ENCODE measurements around the gene MICAL1.

Gene MICAL1

DNA sequence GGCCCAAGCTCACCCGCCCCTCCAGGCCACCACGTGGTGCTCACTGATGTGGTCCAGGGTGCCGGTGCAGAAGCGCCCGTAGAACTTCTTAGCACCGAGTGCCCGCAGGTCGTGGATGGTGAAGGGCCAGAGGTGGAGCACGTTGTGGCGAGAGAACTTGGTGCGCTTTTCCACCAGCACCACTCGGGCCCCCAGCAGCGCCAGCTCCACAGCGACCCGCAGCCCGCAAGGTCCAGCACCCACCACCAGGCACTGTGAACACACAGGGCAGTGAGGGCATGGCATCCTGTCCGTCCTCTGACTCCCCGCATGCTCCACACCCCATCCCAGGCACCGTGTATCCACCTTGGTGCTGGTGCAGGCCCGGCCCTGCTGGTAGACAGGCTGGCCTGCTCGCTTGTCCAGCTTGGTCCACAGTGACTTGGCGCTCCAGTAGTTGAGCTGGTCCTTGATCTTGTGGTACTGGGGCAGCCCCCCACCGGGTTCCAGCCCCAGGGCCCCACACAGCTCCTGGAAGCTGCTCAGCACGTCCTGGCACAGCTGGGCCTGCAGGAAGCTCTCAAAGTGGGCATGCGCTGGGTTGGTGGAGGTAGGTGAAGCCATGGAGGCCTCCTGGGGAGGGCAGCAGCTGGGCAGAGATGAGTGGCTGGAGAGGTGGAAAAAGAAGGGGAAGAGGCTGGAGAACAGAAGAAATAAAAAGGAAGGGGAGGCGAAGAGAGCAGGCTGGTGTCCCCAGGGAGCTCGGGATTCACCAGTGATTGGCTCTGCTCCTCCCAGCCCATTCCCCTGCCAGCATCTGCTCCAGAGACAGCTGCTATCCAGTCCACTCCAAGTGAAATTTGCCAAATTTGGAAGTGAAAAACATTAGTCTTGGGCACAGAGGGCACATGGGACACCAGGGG lies 1.7 kb downstream of the MICAL1 start:
- peak; percentile 67 for DNase-seq

DNA sequence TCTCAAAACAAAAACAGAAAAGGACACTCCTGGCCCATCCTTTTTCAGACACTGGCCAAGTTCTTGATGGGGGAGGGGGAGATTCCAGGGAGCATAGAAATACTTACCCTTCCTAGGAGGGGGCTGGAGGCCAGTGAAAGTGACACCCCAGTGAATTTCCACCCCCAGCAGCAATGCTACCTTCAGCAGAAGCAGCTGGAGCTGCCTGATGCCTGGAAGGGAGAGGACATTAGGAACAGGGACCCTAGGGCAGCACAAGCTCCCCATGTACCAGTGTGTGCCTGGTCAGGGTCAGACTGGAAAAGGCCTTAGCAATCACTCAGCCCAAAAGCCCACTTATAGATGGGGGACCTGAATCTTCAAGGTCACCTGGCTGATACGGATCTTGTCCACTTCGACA lies 2.4 kb downstream of the MICAL1 start:
- no peak for DNase-seq

GRCh38 chr6:109452181-109452580 lies 3.4 kb downstream of the MICAL1 start:
- DNase-seq, result no peak

- no peak for DNase-seq
Observed at GRCh38 chr6:109451376-109451775, 4.2 kb downstream of the MICAL1 start.

- no peak for DNase-seq
Observed at GRCh38 chr6:109450801-109451200, 4.8 kb downstream of the MICAL1 start.

DNA sequence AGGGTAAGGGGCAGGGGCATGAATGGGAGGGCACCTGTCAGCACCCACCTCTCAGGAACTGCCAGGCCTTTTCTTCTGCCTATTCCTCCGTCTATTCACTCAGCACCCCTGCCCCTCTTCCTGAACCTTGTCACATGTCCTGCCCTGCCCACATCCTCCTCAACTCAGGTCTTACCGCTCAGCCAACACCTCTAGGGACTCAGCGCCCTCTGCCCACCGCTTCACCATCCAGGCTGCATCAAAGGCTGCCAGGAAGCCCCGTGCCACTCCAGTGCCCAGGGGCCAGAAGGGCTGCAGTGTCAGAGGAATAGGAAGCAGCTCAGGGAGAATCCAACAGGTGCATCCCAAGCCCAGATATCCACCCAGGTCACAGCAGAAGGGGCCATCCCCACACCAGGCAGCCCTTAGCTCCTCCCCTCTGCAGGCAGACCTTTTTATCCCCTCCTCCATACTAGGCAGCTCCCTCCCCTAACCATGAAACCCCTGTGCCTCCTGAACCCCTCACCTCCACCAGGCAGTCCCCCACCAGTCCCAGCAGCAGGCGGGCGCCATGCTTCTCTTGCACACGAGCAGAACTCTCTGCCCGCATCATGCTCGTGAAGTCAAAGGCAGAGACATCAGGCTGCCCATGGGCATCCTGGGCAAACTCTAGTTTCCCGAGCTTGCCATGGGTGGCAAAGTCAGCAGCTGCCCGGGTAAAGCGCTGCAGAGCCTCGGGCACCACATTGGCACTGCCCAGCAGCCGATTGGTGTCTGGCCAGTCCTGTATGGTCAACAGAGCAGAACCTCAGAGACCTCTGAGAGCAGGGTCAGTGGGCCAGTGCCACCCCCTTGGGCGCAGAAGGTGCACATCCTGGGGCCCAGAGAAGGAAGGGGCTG lies 5.5 kb downstream of the MICAL1 start:
- DNase-seq, result no peak

DNA sequence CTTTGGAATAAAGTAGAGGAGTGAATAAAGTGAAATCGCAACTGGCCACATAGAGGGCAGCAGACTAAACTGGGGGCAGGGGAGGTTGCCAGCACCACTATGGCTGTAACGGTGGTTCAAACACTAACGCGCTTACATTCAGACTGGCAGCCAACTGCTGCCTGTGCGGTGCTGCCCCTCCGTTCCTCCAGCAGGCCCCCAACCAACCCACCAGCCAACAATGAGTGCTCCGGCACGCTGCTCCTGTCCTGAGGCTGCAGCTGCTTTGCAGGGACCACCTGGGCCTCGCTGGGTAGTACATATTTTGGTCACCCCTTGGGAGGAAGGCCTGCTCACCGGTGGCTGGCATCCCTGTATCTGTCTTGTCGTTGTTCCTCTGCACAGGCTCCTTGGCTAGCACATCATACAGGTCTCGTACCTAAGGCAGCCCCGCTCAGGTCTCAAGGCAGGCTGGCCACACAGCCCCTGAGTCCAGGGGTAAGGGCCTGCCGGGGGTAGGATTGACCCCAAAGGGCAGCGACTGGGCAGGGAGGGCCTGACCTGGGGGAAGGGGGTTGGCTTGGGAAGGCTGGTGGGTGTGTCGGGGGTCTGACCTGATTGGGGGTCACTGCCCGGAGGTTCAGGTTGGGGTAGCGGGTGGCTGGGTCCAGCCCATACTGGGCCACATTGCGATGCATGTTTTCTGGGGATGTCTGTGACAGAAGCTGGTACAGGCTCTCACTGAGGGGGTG lies 6.3 kb downstream of the MICAL1 start:
- DNase-seq, result no peak

- DNase-seq, result no peak
Observed at GRCh38 chr6:109448615-109449014, 7.0 kb downstream of the MICAL1 start.

DNA sequence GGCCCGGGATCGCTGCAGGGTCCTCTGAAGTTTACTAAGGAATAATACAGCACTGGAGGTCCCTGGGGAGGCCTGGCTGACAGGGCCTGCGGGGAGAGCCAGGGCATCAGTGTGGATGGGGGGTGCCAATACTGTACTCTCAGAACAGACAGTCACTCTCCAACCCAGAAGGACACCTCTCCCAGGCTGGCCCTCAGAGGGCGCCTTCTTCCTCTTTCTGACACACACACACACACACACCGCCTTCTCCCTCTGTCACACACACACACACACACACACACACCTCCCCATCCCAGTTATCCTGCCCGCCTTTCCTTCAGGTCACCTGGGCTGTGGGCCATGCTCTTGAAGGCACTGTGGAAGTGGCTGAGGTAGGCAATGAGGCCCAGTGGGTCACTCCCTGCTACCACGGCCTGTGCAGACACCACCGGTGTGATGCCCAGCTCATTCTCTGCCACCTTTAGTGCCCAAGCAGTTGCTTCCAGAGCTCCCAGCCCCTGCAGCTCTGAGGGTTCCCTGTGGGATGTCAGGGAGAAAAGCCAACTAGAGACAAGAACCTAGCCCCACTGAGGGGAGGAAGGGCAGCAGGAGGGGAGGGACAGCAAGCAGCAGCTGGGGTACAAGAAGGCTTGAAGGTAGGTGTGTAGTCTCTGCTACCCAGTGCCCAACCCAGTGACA lies 7.6 kb downstream of the MICAL1 start:
- peak; percentile 17 for DNase-seq

DNA sequence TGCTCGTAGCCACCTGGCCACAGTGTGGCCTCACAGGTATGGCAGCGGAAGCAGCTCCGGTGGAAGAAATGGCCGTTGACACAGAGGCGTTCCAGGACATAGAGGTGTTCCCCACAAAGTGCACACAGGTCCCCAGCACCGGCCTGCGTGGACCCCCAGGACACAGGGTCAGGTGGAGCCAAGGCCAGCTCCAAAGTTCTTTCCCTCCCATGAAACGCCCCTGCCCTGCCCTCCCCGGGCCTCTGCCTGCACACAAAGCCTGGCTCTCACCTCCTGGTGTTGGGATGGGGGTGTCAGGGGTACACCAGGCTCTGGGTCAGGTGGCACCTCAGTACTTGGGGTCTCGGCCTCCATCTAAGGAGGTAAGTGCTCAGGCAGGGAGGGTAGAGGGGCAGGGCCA lies 8.5 kb downstream of the MICAL1 start:
- DNase-seq, result no peak

DNA sequence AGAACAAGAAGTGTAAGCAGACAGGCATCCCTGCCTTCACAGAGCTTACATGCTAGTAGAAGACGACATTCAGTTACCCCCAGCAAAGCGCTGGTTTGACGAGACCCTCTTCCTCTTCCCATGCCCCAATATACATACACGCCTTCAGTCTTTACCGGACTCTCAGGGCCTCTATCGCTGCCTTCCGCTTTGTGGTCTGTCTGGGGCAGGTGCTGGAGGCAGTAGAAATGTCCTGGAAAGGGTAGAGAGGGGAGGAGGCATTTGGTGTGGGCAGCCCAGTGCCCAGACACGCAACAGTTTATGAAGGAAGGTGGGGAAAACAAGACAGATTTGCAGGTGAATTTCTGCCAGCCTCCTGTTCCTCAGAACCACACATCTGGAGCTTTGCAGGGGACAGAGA lies 9.0 kb downstream of the MICAL1 start:
- DNase-seq, result no peak

- DNase-seq, result no peak
Observed at GRCh38 chr6:109446072-109446471, 9.5 kb downstream of the MICAL1 start.

- DNase-seq, result no peak
Observed at GRCh38 chr6:109445382-109445781, 10.2 kb downstream of the MICAL1 start.

DNA sequence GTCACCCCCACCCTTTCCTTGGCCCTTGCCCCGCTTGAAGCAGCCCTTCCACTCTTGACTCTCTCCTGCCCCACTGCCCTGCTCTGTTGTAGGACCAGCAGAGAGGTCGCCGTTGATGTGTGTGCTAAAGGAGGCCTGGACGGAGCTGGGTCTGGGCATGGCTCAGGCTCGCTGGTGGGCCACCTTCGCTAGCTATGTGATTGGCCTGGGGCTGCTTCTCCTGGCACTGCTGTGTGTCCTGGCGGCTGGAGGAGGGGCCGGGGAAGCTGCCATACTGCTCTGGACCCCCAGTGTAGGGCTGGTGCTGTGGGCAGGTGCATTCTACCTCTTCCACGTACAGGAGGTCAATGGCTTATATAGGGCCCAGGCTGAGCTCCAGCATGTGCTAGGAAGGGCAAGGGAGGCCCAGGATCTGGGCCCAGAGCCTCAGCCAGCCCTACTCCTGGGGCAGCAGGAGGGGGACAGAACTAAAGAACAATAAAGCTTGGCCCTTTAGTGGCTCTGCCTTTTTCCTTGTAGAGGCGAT lies 12.1 kb downstream of the MICAL1 start:
- DNase-seq, result no peak

- no peak for DNase-seq
Observed at GRCh38 chr6:109442393-109442924, 13.1 kb downstream of the MICAL1 start.

DNA sequence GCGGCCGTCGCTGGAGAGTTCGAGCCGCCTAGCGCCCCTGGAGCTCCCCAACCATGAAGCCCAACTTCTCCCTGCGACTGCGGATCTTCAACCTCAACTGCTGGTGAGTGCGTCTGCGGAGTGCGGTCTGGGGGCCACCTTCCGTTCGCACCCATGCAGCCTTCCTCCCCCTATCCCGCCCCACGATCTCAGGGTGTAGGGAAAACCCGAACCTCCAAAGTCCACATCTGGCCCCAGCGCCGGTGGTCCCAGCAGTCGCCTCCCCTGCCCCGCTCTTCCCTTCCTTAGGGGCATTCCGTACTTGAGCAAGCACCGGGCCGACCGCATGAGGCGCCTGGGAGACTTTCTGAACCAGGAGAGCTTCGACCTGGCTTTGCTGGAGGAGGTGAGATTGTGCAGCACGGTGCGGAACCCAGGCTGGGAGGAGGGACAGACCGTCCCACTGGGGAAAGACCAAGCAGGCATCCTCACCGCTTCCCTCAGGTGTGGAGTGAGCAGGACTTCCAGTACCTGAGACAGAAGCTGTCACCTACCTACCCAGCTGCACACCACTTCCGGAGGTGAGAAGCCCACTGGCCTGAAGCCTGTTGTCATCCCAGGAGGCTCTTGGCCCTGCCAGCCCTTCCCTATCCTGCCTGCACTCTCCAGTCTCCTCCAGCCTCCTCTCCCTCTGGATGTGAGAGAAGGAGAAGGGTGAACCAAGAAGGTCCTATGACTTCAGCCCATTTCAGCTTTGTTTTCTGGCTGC lies 14.3 kb downstream of the MICAL1 start:
- DNase-seq, result peak; percentile 66

DNA sequence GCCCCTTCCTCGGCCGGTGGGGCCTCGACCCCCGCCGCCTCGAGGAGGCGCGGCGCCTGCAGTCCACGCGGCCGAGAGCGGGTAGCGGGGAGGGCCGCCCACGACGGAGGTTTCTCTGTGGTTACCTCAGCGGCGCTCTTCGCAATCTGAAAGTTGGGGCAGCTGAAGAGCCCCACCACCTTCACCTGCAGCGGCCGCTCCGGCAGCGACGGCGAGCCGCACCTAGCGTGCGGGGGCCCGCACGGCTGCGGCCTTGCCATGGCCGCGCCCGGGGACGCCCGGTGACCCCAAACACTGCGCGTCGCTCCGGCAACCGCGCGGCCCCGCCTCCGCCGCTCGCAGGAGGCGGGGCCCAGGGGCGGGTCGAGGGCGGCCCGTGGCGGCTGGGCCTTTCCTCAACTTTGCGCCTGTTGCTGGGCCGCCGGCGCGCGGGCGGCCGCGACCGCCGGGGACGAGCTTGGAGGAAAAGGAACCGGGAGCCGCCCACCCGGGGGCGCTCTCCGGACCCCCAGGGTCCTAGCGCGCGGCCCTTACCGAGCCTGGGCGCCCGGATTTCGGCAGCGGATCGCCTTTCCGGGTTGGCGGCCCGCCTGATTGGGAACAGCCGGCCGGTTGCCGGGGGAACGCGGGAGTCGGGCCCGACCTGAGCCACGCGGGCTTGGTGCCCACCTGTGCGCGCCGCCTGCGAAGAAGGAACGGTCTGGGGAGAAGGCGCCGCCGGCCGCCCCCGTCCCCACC lies 15.1 kb downstream of the MICAL1 start, which contains the start of the genes PPIL6 and SMPD2:
Gene PPIL6, minus strand, starts transcription at position 298 of the 738 bp plus-strand sequence. Its CDS starts 38 bp downstream, at position 260.
Gene SMPD2, plus strand, starts transcription at position 394 of the 738 bp plus-strand sequence. CDS start 398 bp downstream, outside the sequence.
- DNase-seq, result peak; percentile 91

GRCh38 chr6:109436041-109436440 lies 19.5 kb downstream of the MICAL1 start:
- no peak for DNase-seq

GRCh38 chr6:109434456-109434855 lies 21.1 kb downstream of the MICAL1 start:
- no peak for DNase-seq

- peak; percentile 63 for DNase-seq
Observed at GRCh38 chr6:109429496-109429895, 26.1 kb downstream of the MICAL1 start.
